ENCODE data around the gene C1orf116. TPM values are rescaled to one million over a fixed set of nuclear protein-coding genes. Genes with fewer than 3 reads are reported as not detected.
A peak's percentile ranks its signal among the peaks of the same experiment; 100 is the strongest.

C1orf116 gene
- polyA plus RNA-seq, 2 of the 4 experiments (the other 2 are of a cell fraction) = 2.0 to 3.2 TPM

- TF ChIP-seq, protein P1, sequence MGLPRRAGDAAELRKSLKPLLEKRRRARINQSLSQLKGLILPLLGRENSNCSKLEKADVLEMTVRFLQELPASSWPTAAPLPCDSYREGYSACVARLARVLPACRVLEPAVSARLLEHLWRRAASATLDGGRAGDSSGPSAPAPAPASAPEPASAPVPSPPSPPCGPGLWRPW (IDR thresholded peaks at IDR 0.05) = no peak
- TF ChIP-seq JUNB (IDR thresholded peaks at IDR 0.05) (no peak), USF2 (IDR thresholded peaks at IDR 0.05) (no peak), GATA3 (IDR thresholded peaks at IDR 0.05; ENCODE audit: borderline replicate concordance) (no peak), ZC3H11A (IDR thresholded peaks at IDR 0.05) (no peak)
- TF ChIP-seq, protein P2, sequence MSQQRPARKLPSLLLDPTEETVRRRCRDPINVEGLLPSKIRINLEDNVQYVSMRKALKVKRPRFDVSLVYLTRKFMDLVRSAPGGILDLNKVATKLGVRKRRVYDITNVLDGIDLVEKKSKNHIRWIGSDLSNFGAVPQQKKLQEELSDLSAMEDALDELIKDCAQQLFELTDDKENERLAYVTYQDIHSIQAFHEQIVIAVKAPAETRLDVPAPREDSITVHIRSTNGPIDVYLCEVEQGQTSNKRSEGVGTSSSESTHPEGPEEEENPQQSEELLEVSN (IDR thresholded peaks at IDR 0.05; ENCODE audit: borderline replicate concordance, low read depth) = no peak
Observed at GRCh38 chr1:207000651-207001291, 31.8 kb downstream of the C1orf116 start (continued).

DNA sequence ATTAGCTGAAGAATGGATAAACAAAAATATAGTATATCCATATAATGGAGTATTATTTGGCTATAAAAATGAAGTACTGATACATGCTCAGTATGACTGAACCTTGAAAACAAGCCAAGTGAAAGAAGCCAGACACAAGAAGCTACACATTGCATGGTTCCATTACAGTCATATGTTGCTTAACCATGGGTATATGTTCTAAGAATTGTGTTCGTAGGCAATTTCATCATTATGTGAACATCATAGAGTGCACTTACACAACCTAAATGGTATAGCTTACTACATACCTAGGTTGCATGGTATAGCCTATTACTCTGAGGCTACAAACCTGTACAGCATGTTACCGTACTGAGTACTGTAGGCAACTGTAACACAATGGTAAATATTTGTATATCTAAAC is 33.7 kb downstream of the C1orf116 start:
- H3K4me1 ChIP-seq = peaks cover 14% of the 10 kb centered on the region
- ATAC-seq (no peak), FAIRE-seq (no peak), DNase-seq (ENCODE audit: low read depth in 1 of 2, low spot score in 1 of 2) (no peak)
- H3K9me3 ChIP-seq = no peaks in the 10 kb centered on the region
- TF ChIP-seq, protein P1 (IDR thresholded peaks at IDR 0.05) = no peak
- TF ChIP-seq PHF8 (IDR thresholded peaks at IDR 0.05; ENCODE audit: borderline replicate concordance, low read depth) = no peak
- no peak for TF ChIP-seq RCOR1 (IDR thresholded peaks at IDR 0.05; ENCODE audit: low read depth, low read length)
- TF ChIP-seq HEYL (CRISPR knock-in tag; IDR thresholded peaks at IDR 0.05) = no peak
- no peak overlapping the region for H3K4me3 ChIP-seq
- no peak overlapping the region for H3K27ac ChIP-seq
- no peak overlapping the region for H3K4me2 ChIP-seq
- ChIA-PET POLR2A (no interaction called here), CTCF (interaction anchor here (3.1 kb wide), 1 partner anchor 17 kb away, joined by 13 read pairs; no protein-coding TSS in a partner anchor)
- 85% methylated on average over 2 of the region's 2 CpGs for WGBS (ENCODE audit: missing lambda C conversion rate)

- H3K4me2 ChIP-seq = peak overlapping the region; percentile 40
- no peak for TF ChIP-seq MAX (IDR thresholded peaks at IDR 0.05)
- TF ChIP-seq ZC3H11A (IDR thresholded peaks at IDR 0.05) = no peak
- no peak for TF ChIP-seq PHF8 (IDR thresholded peaks at IDR 0.05; ENCODE audit: borderline replicate concordance, low read depth)
- TF ChIP-seq, protein P1 (IDR thresholded peaks at IDR 0.05) = no peak
- no peak for TF ChIP-seq SREBF2 (IDR thresholded peaks at IDR 0.05)
- no peak for TF ChIP-seq CBX2 (IDR thresholded peaks at IDR 0.05; ENCODE audit: borderline replicate concordance, low read depth)
- TF ChIP-seq RCOR1 (IDR thresholded peaks at IDR 0.05; ENCODE audit: low read depth, low read length) = no peak
- TF ChIP-seq, protein P2 (IDR thresholded peaks at IDR 0.05; ENCODE audit: borderline replicate concordance, low read depth) = no peak
- no peak for TF ChIP-seq ZNF302 (CRISPR knock-in tag; IDR thresholded peaks at IDR 0.05)
- TF ChIP-seq NR3C1 (IDR thresholded peaks at IDR 0.05) = no peak
- TF ChIP-seq RAD21 (conservative IDR thresholded peaks at IDR 0.05 in 1 of 2, IDR thresholded peaks at IDR 0.05 in 1 of 2) = no peak
- TF ChIP-seq TP53 (CRISPR knock-in tag; IDR thresholded peaks at IDR 0.05) = no peak
- TF ChIP-seq ATOH8 (CRISPR knock-in tag; IDR thresholded peaks at IDR 0.05; ENCODE audit: low read depth) = no peak
- no peak for TF ChIP-seq KDM1A (IDR thresholded peaks at IDR 0.05; ENCODE audit: low read depth)
- TF ChIP-seq, protein P3, sequence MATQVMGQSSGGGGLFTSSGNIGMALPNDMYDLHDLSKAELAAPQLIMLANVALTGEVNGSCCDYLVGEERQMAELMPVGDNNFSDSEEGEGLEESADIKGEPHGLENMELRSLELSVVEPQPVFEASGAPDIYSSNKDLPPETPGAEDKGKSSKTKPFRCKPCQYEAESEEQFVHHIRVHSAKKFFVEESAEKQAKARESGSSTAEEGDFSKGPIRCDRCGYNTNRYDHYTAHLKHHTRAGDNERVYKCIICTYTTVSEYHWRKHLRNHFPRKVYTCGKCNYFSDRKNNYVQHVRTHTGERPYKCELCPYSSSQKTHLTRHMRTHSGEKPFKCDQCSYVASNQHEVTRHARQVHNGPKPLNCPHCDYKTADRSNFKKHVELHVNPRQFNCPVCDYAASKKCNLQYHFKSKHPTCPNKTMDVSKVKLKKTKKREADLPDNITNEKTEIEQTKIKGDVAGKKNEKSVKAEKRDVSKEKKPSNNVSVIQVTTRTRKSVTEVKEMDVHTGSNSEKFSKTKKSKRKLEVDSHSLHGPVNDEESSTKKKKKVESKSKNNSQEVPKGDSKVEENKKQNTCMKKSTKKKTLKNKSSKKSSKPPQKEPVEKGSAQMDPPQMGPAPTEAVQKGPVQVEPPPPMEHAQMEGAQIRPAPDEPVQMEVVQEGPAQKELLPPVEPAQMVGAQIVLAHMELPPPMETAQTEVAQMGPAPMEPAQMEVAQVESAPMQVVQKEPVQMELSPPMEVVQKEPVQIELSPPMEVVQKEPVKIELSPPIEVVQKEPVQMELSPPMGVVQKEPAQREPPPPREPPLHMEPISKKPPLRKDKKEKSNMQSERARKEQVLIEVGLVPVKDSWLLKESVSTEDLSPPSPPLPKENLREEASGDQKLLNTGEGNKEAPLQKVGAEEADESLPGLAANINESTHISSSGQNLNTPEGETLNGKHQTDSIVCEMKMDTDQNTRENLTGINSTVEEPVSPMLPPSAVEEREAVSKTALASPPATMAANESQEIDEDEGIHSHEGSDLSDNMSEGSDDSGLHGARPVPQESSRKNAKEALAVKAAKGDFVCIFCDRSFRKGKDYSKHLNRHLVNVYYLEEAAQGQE (IDR thresholded peaks at IDR 0.05) = no peak
- no peak for TF ChIP-seq JUNB (IDR thresholded peaks at IDR 0.05)
- TF ChIP-seq EP300 (IDR thresholded peaks at IDR 0.05) = no peak
- no peak for TF ChIP-seq HOXB13 (CRISPR knock-in tag; IDR thresholded peaks at IDR 0.05; ENCODE audit: low read depth)
- TF ChIP-seq USF2 (IDR thresholded peaks at IDR 0.05) = no peak
- peaks cover 9% of the 10 kb centered on the region; the same call in 2 of the 3 replicates for H3K4me1 ChIP-seq
- ChIA-PET POLR2A (no interaction called here), CTCF (interaction anchor here (0.7 to 3.5 kb wide), 9 partner anchors 10 to 412 kb away, joined by 3 to 31 read pairs (median 3); partner anchors contain the start of gene EIF2D)
- 0 out of 6 replicates have a peak overlapping the region, but pooled peaks of 1 of the 2 experiments have one; percentile 33 for H3K27ac ChIP-seq
- FAIRE-seq (no peak), DNase-seq (ENCODE audit: low read depth in 1 of 2, low spot score in 1 of 2) (no peak), ATAC-seq (no peak; a peak in 1 of 6 replicates)
- no peaks in the 10 kb centered on the region for H3K9me3 ChIP-seq
- no peak overlapping the region for H3K4me3 ChIP-seq
Observed at GRCh38 chr1:206992790-206993189, 39.8 kb downstream of the C1orf116 start.

Measured in A549 (cell line).